ES-I3 (cell line): ENCODE data around the gene CLDN19.

ENCODE experiments used
- H3K36me3 ChIP-seq: 2 replicates; pipeline ENCODE4 v1.6.1; 2013; ENCODE audit warnings: mild to moderate bottlenecking, low read length, control low read depth, moderate library complexity; ENCODE audit not compliant: insufficient read depth
- H3K4me1 ChIP-seq: 2 replicates; pipeline ENCODE4 v1.6.1; 2013; ENCODE audit warnings: mild to moderate bottlenecking, control low read depth, low read length; ENCODE audit not compliant: insufficient read depth
- H3K9ac ChIP-seq: 2 replicates; pipeline ENCODE4 v1.6.1; 2013; ENCODE audit warnings: low read depth, mild to moderate bottlenecking, low read length, moderate library complexity
- H3K9me3 ChIP-seq: 2 replicates; pipeline ENCODE4 v1.6.1; 2013; ENCODE audit warnings: mild to moderate bottlenecking, low read length, moderate library complexity; ENCODE audit not compliant: control insufficient read depth, insufficient read depth

Gene CLDN19

GRCh38 chr1:42739753-42740700, at the start of gene CLDN19:
Gene CLDN19, minus strand, starts transcription at chr1:42740236. Its CDS starts 173 bp downstream, at chr1:42740063.
- Histone ChIP-seq H3K9me3 (no peaks in the 10 kb centered on the region), H3K36me3 (no peaks in the 10 kb centered on the region), H3K4me1 (peaks cover 30% of the 10 kb centered on the region), H3K9ac (peak within 1 kb of the TSS; percentile 24; the same call in 1 of the 2 replicates)

GRCh38 chr1:42788021-42788420, 48.0 kb upstream of the CLDN19 start:
- Histone ChIP-seq H3K9me3 (no peaks in the 10 kb centered on the region), H3K36me3 (0 out of 2 replicates have a peak, but pooled peaks cover 5% of the 10 kb centered on the region), H3K4me1 (no peaks in the 10 kb centered on the region), H3K9ac (no peak overlapping the region)

GRCh38 chr1:42786097-42786496, 46.1 kb upstream of the CLDN19 start:
- Histone ChIP-seq H3K9me3 (no peaks in the 10 kb centered on the region), H3K4me1 (no peaks in the 10 kb centered on the region), H3K9ac (no peak overlapping the region), H3K36me3 (0 out of 2 replicates have a peak, but pooled peaks cover 5% of the 10 kb centered on the region)

GRCh38 chr1:42784946-42785693, 45.1 kb upstream of the CLDN19 start, which contains the start of gene TMEM269:
Gene TMEM269, plus strand, starts transcription at chr1:42784991. Its CDS starts 4,903 bp downstream, at chr1:42789894.
- no peak within 1 kb of the TSS for H3K9ac ChIP-seq
- no peaks in the 10 kb centered on the region for H3K4me1 ChIP-seq
- peaks cover 11% of the 10 kb centered on the region; the same call in 1 of the 2 replicates for H3K36me3 ChIP-seq
- no peaks in the 10 kb centered on the region for H3K9me3 ChIP-seq

GRCh38 chr1:42784547-42784945, 44.5 kb upstream of the CLDN19 start:
- Histone ChIP-seq H3K9me3 (no peaks in the 10 kb centered on the region), H3K4me1 (no peaks in the 10 kb centered on the region), H3K36me3 (peaks cover 11% of the 10 kb centered on the region; the same call in 1 of the 2 replicates), H3K9ac (no peak overlapping the region)

GRCh38 chr1:42783092-42783491, 43.1 kb upstream of the CLDN19 start:
- H3K36me3 ChIP-seq = peaks cover 19% of the 10 kb centered on the region; the same call in 1 of the 2 replicates
- no peak overlapping the region for H3K9ac ChIP-seq
- no peaks in the 10 kb centered on the region for H3K4me1 ChIP-seq
- no peaks in the 10 kb centered on the region for H3K9me3 ChIP-seq

GRCh38 chr1:42780176-42780575, 40.1 kb upstream of the CLDN19 start:
- Histone ChIP-seq H3K9ac (no peak overlapping the region), H3K9me3 (no peaks in the 10 kb centered on the region), H3K4me1 (no peaks in the 10 kb centered on the region), H3K36me3 (peaks cover 24% of the 10 kb centered on the region)

GRCh38 chr1:42779725-42780124, 39.7 kb upstream of the CLDN19 start:
- no peaks in the 10 kb centered on the region for H3K4me1 ChIP-seq
- H3K9ac ChIP-seq = no peak overlapping the region
- no peaks in the 10 kb centered on the region for H3K9me3 ChIP-seq
- H3K36me3 ChIP-seq = peaks cover 24% of the 10 kb centered on the region

- Histone ChIP-seq H3K9me3 (no peaks in the 10 kb centered on the region), H3K36me3 (peaks cover 19% of the 10 kb centered on the region), H3K4me1 (no peaks in the 10 kb centered on the region), H3K9ac (no peak overlapping the region)
Observed at GRCh38 chr1:42777852-42778251, 37.8 kb upstream of the CLDN19 start.

- Histone ChIP-seq H3K36me3 (peaks cover 19% of the 10 kb centered on the region), H3K9ac (no peak overlapping the region), H3K9me3 (no peaks in the 10 kb centered on the region), H3K4me1 (no peaks in the 10 kb centered on the region)
Observed at GRCh38 chr1:42776502-42776901, 36.5 kb upstream of the CLDN19 start.

- no peak overlapping the region for H3K9ac ChIP-seq
- no peaks in the 10 kb centered on the region for H3K4me1 ChIP-seq
- H3K36me3 ChIP-seq = peaks cover 13% of the 10 kb centered on the region
- no peaks in the 10 kb centered on the region for H3K9me3 ChIP-seq
Observed at GRCh38 chr1:42774928-42775526, 35.0 kb upstream of the CLDN19 start.

GRCh38 chr1:42773420-42773819, 33.4 kb upstream of the CLDN19 start:
- H3K36me3 ChIP-seq = peaks cover 9% of the 10 kb centered on the region
- no peak overlapping the region for H3K9ac ChIP-seq
- no peaks in the 10 kb centered on the region for H3K9me3 ChIP-seq
- H3K4me1 ChIP-seq = no peaks in the 10 kb centered on the region

GRCh38 chr1:42769811-42770210, 29.8 kb upstream of the CLDN19 start:
- no peak overlapping the region for H3K9ac ChIP-seq
- no peaks in the 10 kb centered on the region for H3K36me3 ChIP-seq
- no peaks in the 10 kb centered on the region for H3K9me3 ChIP-seq
- peaks cover 5% of the 10 kb centered on the region for H3K4me1 ChIP-seq

- Histone ChIP-seq H3K36me3 (no peaks in the 10 kb centered on the region), H3K9me3 (no peaks in the 10 kb centered on the region), H3K4me1 (peaks cover 10% of the 10 kb centered on the region), H3K9ac (peak overlapping the region; percentile 95)
Observed at GRCh38 chr1:42768172-42768571, 28.1 kb upstream of the CLDN19 start.
